SK-N-SH (cell line): ENCODE results near the gene SLC25A51. TPM values are rescaled to one million over a fixed set of nuclear protein-coding genes. Genes with fewer than 3 reads are reported as not detected.

Experiments
- CTCF ChIA-PET: fragments of 300-600, 350-600 bp; formaldehyde crosslinking; extraction: SDS; loops from one replicate; lab custom pipeline; 2021; lab: Yijun Ruan, JAX
- POLR2A ChIA-PET: fragments of 350-600 bp; sonication (Branson Sonifier 250); formaldehyde crosslinking; extraction: SDS; loops from one replicate; lab custom pipeline; 2020; ENCODE audit warnings: antibody characterized with exemption, inconsistent platforms; lab: Yijun Ruan, JAX
- DNase-seq: peaks from one replicate; pipeline ENCODE4 v3.0.0; 2012
- H2AFZ ChIP-seq: fragments of 200-600 bp; sonication (generic); 2 replicates; pipeline ENCODE4 v1.8.1; 2016; ENCODE audit warnings: antibody characterized with exemption, mild to moderate bottlenecking, low read depth
- H3F3A ChIP-seq: fragments of 200-600 bp; sonication (generic); replicated peaks from 2 replicates; pipeline ENCODE3; 2016; ENCODE audit warnings: antibody characterized with exemption, mild to moderate bottlenecking; ENCODE audit not compliant: insufficient read depth
- H3K27ac ChIP-seq, 2 experiments: fragments of 200-500 bp in 1 of 2; fragments of 200-600 bp in 1 of 2; sonication (Bioruptor generic) in 1 of 2; sonication (generic), shearing (Covaris generic) in 1 of 2; 2 replicates each; pipeline versions ENCODE4 v1.5.1 to v1.6.1; 2014 to 2016; ENCODE audit warnings: low read depth in 2 of 2, inconsistent platforms in 1 of 2, low read length in 1 of 2, mild to moderate bottlenecking in 1 of 2, mixed read lengths in 1 of 2
- H3K27me3 ChIP-seq: fragments of 200-600 bp; sonication (generic), shearing (Covaris generic); 2 replicates; pipeline ENCODE4 v1.6.1; 2016; ENCODE audit warnings: mixed run types; ENCODE audit not compliant: insufficient read depth
- H3K36me3 ChIP-seq, 2 experiments: fragments of 200-500 bp in 1 of 2; fragments of 200-600 bp in 1 of 2; sonication (Bioruptor generic) in 1 of 2; sonication (generic) in 1 of 2; replicated peaks in 1 of 2; 2 replicates each; pipeline versions ENCODE3 to v1.5.1; 2014 to 2016; ENCODE audit warnings: low read length in 1 of 2, mild to moderate bottlenecking in 1 of 2; ENCODE audit not compliant: insufficient read depth in 2 of 2, control insufficient read depth in 1 of 2
- H3K4me1 ChIP-seq, 2 experiments: fragments of 200-500 bp in 1 of 2; fragments of 200-600 bp in 1 of 2; sonication (Bioruptor generic) in 1 of 2; sonication (generic), shearing (Covaris generic) in 1 of 2; 2 replicates each; pipeline versions ENCODE4 v1.5.1 to v1.6.1; 2014 to 2016; ENCODE audit warnings: low read depth in 1 of 2, low read length in 1 of 2, mixed run types in 1 of 2; ENCODE audit not compliant: insufficient read depth in 2 of 2, control insufficient read depth in 1 of 2
- H3K4me2 ChIP-seq: fragments of 200-600 bp; sonication (generic), shearing (Covaris generic); 2 replicates; pipeline ENCODE4 v1.6.1; 2017; ENCODE audit warnings: mixed run types
- H3K4me3 ChIP-seq, 2 experiments: fragments of 200-500 bp in 1 of 2; fragments of 200-600 bp in 1 of 2; sonication (Bioruptor generic) in 1 of 2; sonication (generic), shearing (Covaris generic) in 1 of 2; 2 replicates each; pipeline versions ENCODE4 v1.5.1 to v1.8.1; 2014 to 2016; ENCODE audit warnings: low read depth in 2 of 2, inconsistent platforms in 1 of 2, low read length in 1 of 2, mild to moderate bottlenecking in 1 of 2, mixed read lengths in 1 of 2, moderate library complexity in 1 of 2
- H3K79me2 ChIP-seq: fragments of 200-600 bp; sonication (generic); 2 replicates; pipeline ENCODE4 v1.8.1; 2017; ENCODE audit warnings: mild to moderate bottlenecking; ENCODE audit not compliant: insufficient read depth
- H3K9ac ChIP-seq: fragments of 200-600 bp; sonication (generic); 2 replicates; pipeline ENCODE4 v1.6.1; 2017; ENCODE audit warnings: mixed run types
- H3K9me2 ChIP-seq: fragments of 200-600 bp; sonication (generic); 2 replicates; pipeline ENCODE4 v1.6.1; 2017; ENCODE audit warnings: mixed run types
- H3K9me3 ChIP-seq: fragments of 200-600 bp; sonication (generic); 2 replicates; pipeline ENCODE4 v1.6.1; 2017; ENCODE audit warnings: mixed run types, mild to moderate bottlenecking, moderate library complexity
- H4K20me1 ChIP-seq: fragments of 200-600 bp; sonication (generic); 2 replicates; pipeline ENCODE4 v1.6.1; 2017; ENCODE audit warnings: mild to moderate bottlenecking, mixed run types; ENCODE audit not compliant: insufficient read depth
- ELF1 ChIP-seq: IDR thresholded peaks from 2 replicates; pipeline ENCODE4 v1.4.0; 2012
- EP300 ChIP-seq, 2 experiments: IDR thresholded peaks; 2 replicates each; pipeline versions ENCODE4 v1.4.0 to v1.6.1; 2012; ENCODE audit warnings: borderline replicate concordance in 1 of 2, low read depth in 1 of 2, low read length in 1 of 2
- FOSL2 ChIP-seq: IDR thresholded peaks from 2 replicates; pipeline ENCODE4 v1.4.0; 2012; ENCODE audit warnings: low read depth, mild to moderate bottlenecking, moderate library complexity, borderline replicate concordance
- FOXM1 ChIP-seq: IDR thresholded peaks from 2 replicates; pipeline ENCODE4 v1.4.0; 2012; ENCODE audit warnings: low read depth, mild to moderate bottlenecking
- GABPA ChIP-seq: IDR thresholded peaks from 2 replicates; pipeline ENCODE4 v1.4.0; 2012; ENCODE audit warnings: low read depth, mild to moderate bottlenecking
- GATA2 ChIP-seq: sonication (generic); formaldehyde crosslinking; IDR thresholded peaks from 2 replicates; pipeline ENCODE4 v1.5.0; 2020; ENCODE audit warnings: mild to moderate bottlenecking, missing genetic modification reagents
- IRF3 ChIP-seq: fragments of 150-350 bp; IDR thresholded peaks from 2 replicates; pipeline ENCODE4 v1.6.1; 2016; ENCODE audit warnings: mild to moderate bottlenecking, low read depth, low read length
- JUND ChIP-seq: IDR thresholded peaks from 2 replicates; pipeline ENCODE4 v1.4.0; 2012
- MXI1 ChIP-seq: IDR thresholded peaks from 2 replicates; pipeline ENCODE4 v1.6.1; 2012; ENCODE audit warnings: mild to moderate bottlenecking, low read depth, low read length, improper control_type of control experiment
- NFIC ChIP-seq: IDR thresholded peaks from 2 replicates; pipeline ENCODE4 v1.4.0; 2012; ENCODE audit warnings: borderline replicate concordance
- NRF1 ChIP-seq: IDR thresholded peaks from 2 replicates; pipeline ENCODE4 v1.6.1; 2012; ENCODE audit warnings: low read depth, mild to moderate bottlenecking, low read length
- POLR2AphosphoS5 ChIP-seq: IDR thresholded peaks from 2 replicates; pipeline ENCODE4 v1.6.1; 2012; ENCODE audit warnings: low read depth, low read length
- RFX5 ChIP-seq: IDR thresholded peaks from 2 replicates; pipeline ENCODE4 v1.6.1; 2012; ENCODE audit warnings: mild to moderate bottlenecking, improper control_type of control experiment, low read length
- RXRA ChIP-seq: IDR thresholded peaks from 2 replicates; pipeline ENCODE4 v1.4.0; 2012; ENCODE audit warnings: low read depth, mild to moderate bottlenecking, borderline replicate concordance
- SMC3 ChIP-seq: IDR thresholded peaks from 2 replicates; pipeline ENCODE4 v1.6.1; 2012; ENCODE audit warnings: low read depth, low read length, improper control_type of control experiment
- TCF12 ChIP-seq: IDR thresholded peaks from 2 replicates; pipeline ENCODE4 v1.4.0; 2012
- TEAD4 ChIP-seq: IDR thresholded peaks from 2 replicates; pipeline ENCODE4 v1.4.0; 2012; ENCODE audit warnings: mild to moderate bottlenecking, borderline replicate concordance; ENCODE audit not compliant: insufficient read depth
- USF2 ChIP-seq: fragments of 150-350 bp; IDR thresholded peaks from 2 replicates; pipeline ENCODE4 v1.6.1; 2017; ENCODE audit warnings: antibody characterized with exemption, low read length, low read depth, borderline replicate concordance
- WGBS: methylation state at CpG from one replicate; pipeline ENCODE4 v1.1.6; 2017; ENCODE audit warnings: low lambda C conversion rate; 5-methylcytosine and 5-hydroxymethylcytosine counted together
- polyA plus RNA-seq, 3 experiments: library from polyadenylated mRNA; depleted of rRNA; stranded (reverse); fragments of >200 nt; gene quantifications; 2 replicates each; pipeline ENCODE4 v1.2.3, GENCODE V29; 2012

SLC25A51 gene
- polyA plus RNA-seq, 1 of the 3 experiments (the other 2 are of a cell fraction) = 13.3 TPM

GRCh38 chr9:37923118-37923795 lies 19.3 kb upstream of the SLC25A51 start:
- 97% methylated on average over 7 of the region's 14 CpGs for WGBS
- no peak overlapping the region for H3K9ac ChIP-seq
- H3K27me3 ChIP-seq = no peaks in the 10 kb centered on the region
- H3K4me1 ChIP-seq = peaks cover 15 to 68% of the 10 kb centered on the region in 2 experiments; a peak in 3 of 4 replicates
- POLR2A ChIA-PET = no interaction called here
- TF ChIP-seq FOSL2 (no peak), POLR2AphosphoS5 (no peak), GATA2 (CRISPR knock-in tag) (no peak), TCF12 (no peak), RFX5 (no peak), NFIC (no peak), ELF1 (no peak)
- H4K20me1 ChIP-seq = peaks cover 3% of the 10 kb centered on the region; the same call in 1 of the 2 replicates
- DNase-seq = peak; percentile 48
- CTCF ChIA-PET = interaction anchor here (1.0 to 4.2 kb wide), 7 partner anchors 9 to 440 kb away, joined by 3 to 40 read pairs (median 5); partner anchors contain the start of gene SLC25A51
- H3K4me2 ChIP-seq = no peak overlapping the region
- no peak overlapping the region for H2AFZ ChIP-seq
- H3K79me2 ChIP-seq = peaks cover 66% of the 10 kb centered on the region
- peak overlapping the region in 1 of 2 experiments; percentile 60; a peak in 1 of 4 replicates for H3K27ac ChIP-seq
- no peaks in the 10 kb centered on the region for H3F3A ChIP-seq
- no peaks in the 10 kb centered on the region for H3K9me3 ChIP-seq
- no peaks in the 10 kb centered on the region for H3K9me2 ChIP-seq
- no peak overlapping the region for H3K4me3 ChIP-seq
- H3K36me3 ChIP-seq = peaks cover 5 to 31% of the 10 kb centered on the region in 2 experiments

GRCh38 chr9:37922363-37923117 lies 18.6 kb upstream of the SLC25A51 start:
- TF ChIP-seq GABPA = no peak
- no peak for TF ChIP-seq FOXM1
- no peak for TF ChIP-seq IRF3
- TF ChIP-seq SMC3 = no peak
- no peak for TF ChIP-seq USF2
- no peak for TF ChIP-seq MXI1
- TF ChIP-seq EP300 (IDR thresholded peaks at IDR 0.05; ENCODE audit: borderline replicate concordance in 1 of 2, low read depth in 1 of 2, low read length in 1 of 2) = no peak
- TF ChIP-seq JUND = no peak
- TF ChIP-seq RXRA = no peak
- no peak for TF ChIP-seq NRF1
- TF ChIP-seq TEAD4 = no peak
- H3F3A ChIP-seq = peaks cover 5% of the 10 kb centered on the region
- no peaks in the 10 kb centered on the region for H3K27me3 ChIP-seq
- peaks cover 3% of the 10 kb centered on the region; the same call in 1 of the 2 replicates for H4K20me1 ChIP-seq
- H3K4me2 ChIP-seq = no peak overlapping the region
- no peak overlapping the region for H3K4me3 ChIP-seq
- peaks cover 11 to 36% of the 10 kb centered on the region in 2 experiments for H3K36me3 ChIP-seq
- no peaks in the 10 kb centered on the region for H3K9me3 ChIP-seq
- no peaks in the 10 kb centered on the region for H3K9me2 ChIP-seq
- POLR2A ChIA-PET = no interaction called here
- DNase-seq = peak; percentile 48
- H3K4me1 ChIP-seq = peaks cover 15 to 61% of the 10 kb centered on the region in 2 experiments; a peak in 3 of 4 replicates
- CTCF ChIA-PET = interaction anchor here (1.0 to 2.1 kb wide), 7 partner anchors 9 to 441 kb away, joined by 3 to 15 read pairs (median 5); partner anchors contain the start of gene SLC25A51
- WGBS = 86% methylated on average over 9 of the region's 13 CpGs
- no peak overlapping the region for H3K9ac ChIP-seq
- H3K79me2 ChIP-seq = peaks cover 59% of the 10 kb centered on the region
- no peak overlapping the region for H2AFZ ChIP-seq
- peak overlapping the region in 1 of 2 experiments; percentile 60; a peak in 1 of 4 replicates for H3K27ac ChIP-seq
